Tongue (tissue), 2 donors: ENCODE data around the gene DOCK4. TPM values are rescaled to one million over a fixed set of nuclear protein-coding genes. Genes with fewer than 3 reads are reported as not detected.

ENCODE experiments used
- DNase-seq: peaks from one replicate; pipeline ENCODE4 v3.0.0-alpha.2; 2015
- total RNA-seq: library from RNA; depleted of rRNA; stranded (reverse); fragments of >200 nt; gene quantifications from one replicate; pipeline ENCODE4 v1.2.3, GENCODE V29; 2014

The DOCK4 gene
- total RNA-seq, 1 donor from 2014 or later, result 34.9 TPM

- no peak for DNase-seq
Measured at GRCh38 chr7:111755383-111755782, 450.8 kb downstream of the DOCK4 start.

- no peak for DNase-seq
Measured at GRCh38 chr7:111753968-111754367, 452.2 kb downstream of the DOCK4 start.

- DNase-seq, result peak; percentile 54
Measured at GRCh38 chr7:111752022-111752582, 454.1 kb downstream of the DOCK4 start.

GRCh38 chr7:111750878-111751277 lies 455.3 kb downstream of the DOCK4 start:
- DNase-seq, result no peak

GRCh38 chr7:111750228-111750627 lies 456.0 kb downstream of the DOCK4 start:
- DNase-seq, result no peak

GRCh38 chr7:111749625-111750024 lies 456.6 kb downstream of the DOCK4 start:
- DNase-seq, result no peak

- no peak for DNase-seq
Measured at GRCh38 chr7:111747718-111748117, 458.5 kb downstream of the DOCK4 start.

GRCh38 chr7:111746950-111747349 lies 459.2 kb downstream of the DOCK4 start:
- no peak for DNase-seq

GRCh38 chr7:111744501-111745155 lies 461.6 kb downstream of the DOCK4 start:
- no peak for DNase-seq

GRCh38 chr7:111743244-111743847 lies 462.9 kb downstream of the DOCK4 start:
- DNase-seq, result no peak

GRCh38 chr7:111741811-111742240 lies 464.4 kb downstream of the DOCK4 start:
- DNase-seq, result peak; percentile 78

- DNase-seq, result no peak
Measured at GRCh38 chr7:111740942-111741341, 465.3 kb downstream of the DOCK4 start.

- no peak for DNase-seq
Measured at GRCh38 chr7:111736552-111736874, 469.7 kb downstream of the DOCK4 start.

- DNase-seq, result peak; percentile 87
Measured at GRCh38 chr7:111735661-111736551, 470.3 kb downstream of the DOCK4 start.

- DNase-seq, result peak; percentile 68
Measured at GRCh38 chr7:111734954-111735660, 471.1 kb downstream of the DOCK4 start.

- no peak for DNase-seq
Measured at GRCh38 chr7:111732923-111733322, 473.3 kb downstream of the DOCK4 start.

- peak; percentile 41 for DNase-seq
Measured at GRCh38 chr7:111730476-111731300, 475.5 kb downstream of the DOCK4 start.

GRCh38 chr7:111730057-111730456 lies 476.1 kb downstream of the DOCK4 start:
- DNase-seq, result no peak

GRCh38 chr7:111729483-111729882 lies 476.7 kb downstream of the DOCK4 start:
- DNase-seq, result no peak

- DNase-seq, result no peak
Measured at GRCh38 chr7:111728635-111728995, 477.6 kb downstream of the DOCK4 start.

GRCh38 chr7:111727905-111728634 lies 478.1 kb downstream of the DOCK4 start:
- no peak for DNase-seq
